Hepatocyte (in vitro differentiated cells): ENCODE data around the gene TCP11.

Experiments
- CTCF ChIP-seq: fragments of 200-600 bp; sonication (generic); IDR thresholded peaks from 2 replicates; pipeline ENCODE4 v1.5.1; 2016; ENCODE audit warnings: antibody characterized with exemption, mild to moderate bottlenecking; ENCODE audit not compliant: poor library complexity
- EZH2 ChIP-seq: fragments of 200-600 bp; sonication (generic); IDR thresholded peaks from 2 replicates; pipeline ENCODE4 v1.6.1; 2016; ENCODE audit warnings: antibody characterized with exemption, mild to moderate bottlenecking, borderline replicate concordance

GRCh38 chr6:35099116-35099515, 42.0 kb downstream of the TCP11 start:
- TF ChIP-seq CTCF = no peak
- TF ChIP-seq EZH2 = no peak
